NCI-H1092 (cell line): ENCODE results near the gene IGF2BP3.

Experiments used
- DNase-seq: peaks from one replicate; lab custom pipeline; 2025; lab: John Stamatoyannopoulos, UW

Gene IGF2BP3

GRCh38 chr7:23293500-23294073 lies 176.7 kb downstream of the IGF2BP3 start:
- no peak for DNase-seq

GRCh38 chr7:23292623-23293022 lies 177.7 kb downstream of the IGF2BP3 start:
- no peak for DNase-seq

- DNase-seq: no peak
Observed at GRCh38 chr7:23291957-23292560, 178.2 kb downstream of the IGF2BP3 start.

- DNase-seq: no peak
Observed at GRCh38 chr7:23290993-23291392, 179.3 kb downstream of the IGF2BP3 start.

- DNase-seq: no peak
Observed at GRCh38 chr7:23287612-23288011, 182.7 kb downstream of the IGF2BP3 start.

GRCh38 chr7:23285657-23286646 lies 184.3 kb downstream of the IGF2BP3 start:
- DNase-seq: no peak

GRCh38 chr7:23284871-23285270 lies 185.4 kb downstream of the IGF2BP3 start:
- DNase-seq: no peak

GRCh38 chr7:23283086-23283485 lies 187.2 kb downstream of the IGF2BP3 start:
- DNase-seq: no peak

GRCh38 chr7:23279819-23280525 lies 190.3 kb downstream of the IGF2BP3 start:
- DNase-seq: no peak

- DNase-seq: peak; percentile 47
Observed at GRCh38 chr7:23277359-23277989, 192.8 kb downstream of the IGF2BP3 start.

GRCh38 chr7:23276947-23277346 lies 193.3 kb downstream of the IGF2BP3 start:
- no peak for DNase-seq

GRCh38 chr7:23276376-23276775 lies 193.9 kb downstream of the IGF2BP3 start:
- DNase-seq: no peak

GRCh38 chr7:23275912-23276311 lies 194.4 kb downstream of the IGF2BP3 start:
- DNase-seq: no peak

GRCh38 chr7:23273141-23273599 lies 197.1 kb downstream of the IGF2BP3 start:
- peak; percentile 87 for DNase-seq

- DNase-seq: no peak
Observed at GRCh38 chr7:23272275-23272674, 198.0 kb downstream of the IGF2BP3 start.

- no peak for DNase-seq
Observed at GRCh38 chr7:23268746-23269145, 201.5 kb downstream of the IGF2BP3 start.

- DNase-seq: no peak
Observed at GRCh38 chr7:23268167-23268566, 202.1 kb downstream of the IGF2BP3 start.

- DNase-seq: no peak
Observed at GRCh38 chr7:23267357-23267756, 202.9 kb downstream of the IGF2BP3 start.

- DNase-seq: no peak
Observed at GRCh38 chr7:23266918-23267317, 203.4 kb downstream of the IGF2BP3 start.

- no peak for DNase-seq
Observed at GRCh38 chr7:23264916-23265458, 205.3 kb downstream of the IGF2BP3 start.

- DNase-seq: peak; percentile 56
Observed at GRCh38 chr7:23261843-23262452, 208.3 kb downstream of the IGF2BP3 start.
